CD4-positive, alpha-beta T cell treated with Interleukin-21 for 1 hour (primary cell): ENCODE results near the gene RPS16.
A peak's percentile ranks its signal among the peaks of the same experiment; 100 is the strongest.

Source experiments
- DNase-seq: peaks from one replicate; pipeline ENCODE4 v3.0.0-alpha.2; 2020

The RPS16 gene

DNA sequence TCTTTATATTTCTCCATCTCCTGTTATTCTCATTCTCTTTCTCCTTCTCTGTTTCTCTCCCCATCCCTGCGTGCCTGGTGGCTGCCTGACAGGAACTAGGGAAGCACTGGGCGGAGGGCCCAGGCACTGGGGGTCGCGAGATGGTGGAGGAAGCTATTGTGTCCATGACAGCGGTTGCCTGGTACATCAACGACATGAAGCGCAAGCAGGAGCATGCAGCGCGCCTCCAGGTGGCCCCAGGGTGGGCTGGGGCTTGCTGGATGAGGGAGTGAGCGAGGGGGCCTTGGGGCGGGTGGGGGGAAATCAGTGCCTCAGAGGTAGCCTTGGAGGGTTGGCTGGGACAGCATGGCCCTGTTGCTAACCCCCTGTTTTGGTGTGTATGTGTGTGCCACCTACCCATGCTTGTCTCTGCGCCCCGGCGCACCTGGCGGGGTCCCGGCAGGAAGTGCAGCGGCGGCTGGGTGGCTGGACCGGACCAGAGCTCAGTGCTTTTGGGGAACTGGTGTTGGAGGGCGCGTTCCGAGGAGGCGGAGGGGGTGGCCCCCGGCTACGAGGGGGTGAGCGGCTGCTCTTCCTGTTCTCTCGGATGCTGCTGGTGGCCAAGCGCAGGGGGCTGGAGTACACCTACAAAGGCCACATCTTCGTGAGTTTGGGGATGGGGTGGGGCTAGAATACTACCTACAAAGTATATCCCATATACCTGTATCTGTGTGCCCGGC, 18.1 kb downstream of the RPS16 start:
- DNase-seq = no peak

- no peak for DNase-seq
Observed at GRCh38 chr19:39416152-39417120, 19.3 kb downstream of the RPS16 start.

DNA sequence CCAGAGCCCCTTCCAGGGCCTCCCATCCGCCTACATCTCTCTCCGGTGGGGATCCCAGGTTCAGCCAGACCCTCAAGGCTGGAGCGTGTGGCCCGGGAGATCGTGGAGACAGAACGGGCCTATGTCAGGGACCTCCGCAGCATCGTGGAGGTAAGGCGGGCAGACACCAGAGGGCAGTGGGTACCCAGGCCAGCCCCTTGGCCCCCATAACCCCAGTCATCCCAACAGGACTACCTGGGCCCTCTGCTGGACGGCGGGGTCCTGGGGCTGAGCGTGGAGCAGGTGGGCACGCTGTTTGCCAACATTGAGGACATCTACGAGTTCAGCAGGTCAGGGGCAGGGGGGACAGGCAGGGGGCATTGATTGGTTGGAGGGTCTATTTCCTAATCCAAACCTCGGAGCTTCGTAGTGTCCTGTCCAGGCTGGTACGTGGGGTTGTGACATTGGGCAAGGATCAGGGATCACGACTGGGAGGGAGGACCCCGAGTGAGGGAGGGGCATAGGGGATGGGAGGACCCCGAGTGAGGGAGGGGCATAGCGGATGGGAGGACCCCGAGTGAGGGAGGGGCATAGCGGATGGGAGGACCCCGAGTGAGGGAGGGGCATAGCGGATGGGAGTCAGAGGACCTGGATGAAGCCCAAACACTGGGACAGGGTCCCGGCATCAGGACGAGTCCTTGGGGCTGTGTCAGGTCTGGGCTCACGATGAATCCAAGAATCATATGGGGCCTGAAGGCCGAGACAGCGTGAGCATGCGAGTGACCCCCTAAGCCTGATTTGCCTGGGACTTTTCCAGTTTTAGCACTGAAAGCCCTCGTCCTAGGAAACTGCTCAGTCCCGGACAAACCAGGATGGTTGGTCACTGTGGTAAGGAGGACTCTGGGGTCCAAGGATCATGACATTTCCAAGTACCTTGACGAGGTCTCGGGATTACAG, 20.4 kb downstream of the RPS16 start:
- no peak for DNase-seq

GRCh38 chr19:39413911-39414608, 21.7 kb downstream of the RPS16 start:
- DNase-seq = peak; percentile 43

- peak; percentile 56 for DNase-seq
Observed at GRCh38 chr19:39413272-39413910, 22.4 kb downstream of the RPS16 start.

DNA sequence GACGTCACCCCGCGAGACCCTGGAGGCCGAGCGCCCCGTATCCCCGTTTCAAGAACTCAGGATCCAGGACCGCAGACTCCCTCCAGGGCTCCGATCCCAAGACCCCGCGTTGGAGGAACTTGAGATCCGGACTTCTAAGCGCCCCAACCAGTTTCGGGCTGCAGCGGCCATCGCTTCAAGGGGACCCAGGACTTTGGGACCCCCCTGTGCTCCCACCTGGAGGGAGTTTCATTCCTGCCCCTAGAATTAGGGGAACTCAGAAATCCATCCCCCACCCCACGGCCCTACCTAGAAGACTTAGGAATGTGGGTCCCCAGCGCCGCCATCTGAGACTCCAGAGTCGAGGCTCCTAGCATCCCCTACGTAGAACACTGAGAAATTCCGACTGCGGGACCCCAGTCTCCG, 22.9 kb downstream of the RPS16 start:
- DNase-seq = no peak

- DNase-seq = peak; percentile 99
Observed at GRCh38 chr19:39412100-39412866, 23.5 kb downstream of the RPS16 start, which contains the start of gene PLEKHG2. Gene PLEKHG2, plus strand, starts transcription at chr19:39412669. Its CDS starts 1,418 bp downstream, at chr19:39414087.

DNA sequence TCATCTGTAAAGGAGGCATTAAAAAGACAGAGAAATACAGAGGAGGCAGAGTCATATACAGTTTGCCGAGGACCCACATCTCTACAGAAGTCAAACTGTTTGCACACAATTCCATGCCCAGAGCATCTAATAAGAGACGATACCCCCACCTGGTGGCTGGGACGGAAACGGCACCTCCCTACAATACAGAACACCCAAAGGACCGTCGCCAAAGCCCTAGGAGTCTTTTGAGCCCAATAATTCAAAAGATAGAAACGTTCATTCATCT, 24.0 kb downstream of the RPS16 start:
- DNase-seq = peak; percentile 94

GRCh38 chr19:39411081-39411831, 24.5 kb downstream of the RPS16 start:
- DNase-seq = peak; percentile 82

- no peak for DNase-seq
Observed at GRCh38 chr19:39410831-39411080, 25.0 kb downstream of the RPS16 start.

DNA sequence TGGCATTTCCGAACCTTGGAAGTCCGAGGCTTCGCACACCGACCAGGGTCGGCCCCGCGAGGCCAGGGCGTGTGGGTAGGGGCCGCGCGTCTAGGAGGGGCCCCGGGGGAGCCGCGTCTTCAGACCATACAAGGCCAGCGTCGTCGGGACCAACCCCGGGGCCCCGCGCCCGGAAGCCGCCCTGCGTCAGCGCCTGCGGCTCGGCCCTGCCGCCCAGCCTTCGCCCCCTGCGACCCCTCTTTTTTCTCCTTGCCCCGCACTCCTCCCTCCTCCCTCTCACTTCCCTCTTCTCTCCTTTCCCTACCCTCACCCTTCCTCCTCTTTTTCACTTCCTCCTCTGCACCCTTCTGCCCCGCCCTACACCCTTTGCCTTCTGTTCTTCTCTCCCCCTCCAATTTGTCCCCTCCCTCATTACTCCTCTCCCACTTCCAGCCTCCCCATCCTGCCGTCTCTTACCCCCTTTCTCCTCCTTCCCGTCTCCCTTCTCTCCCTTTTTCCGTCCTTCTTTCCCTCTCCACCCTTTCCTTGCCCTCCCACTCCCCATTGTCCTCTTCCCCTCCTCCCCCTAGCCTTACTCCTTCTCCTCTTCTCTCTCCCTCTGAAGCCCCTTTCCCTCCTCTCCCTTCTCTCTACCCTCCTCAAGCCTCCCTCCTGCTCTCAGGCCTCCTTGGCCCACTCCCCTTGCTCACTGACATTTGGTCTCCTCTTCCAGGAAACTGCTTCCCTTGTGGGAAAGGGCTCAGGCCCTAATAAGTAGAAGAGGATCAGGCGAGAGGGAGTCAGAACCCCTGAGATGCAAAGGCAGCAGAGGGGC, 25.5 kb downstream of the RPS16 start:
- peak; percentile 74 for DNase-seq

- peak; percentile 96 for DNase-seq
Observed at GRCh38 chr19:39409208-39410016, 26.3 kb downstream of the RPS16 start.

DNA sequence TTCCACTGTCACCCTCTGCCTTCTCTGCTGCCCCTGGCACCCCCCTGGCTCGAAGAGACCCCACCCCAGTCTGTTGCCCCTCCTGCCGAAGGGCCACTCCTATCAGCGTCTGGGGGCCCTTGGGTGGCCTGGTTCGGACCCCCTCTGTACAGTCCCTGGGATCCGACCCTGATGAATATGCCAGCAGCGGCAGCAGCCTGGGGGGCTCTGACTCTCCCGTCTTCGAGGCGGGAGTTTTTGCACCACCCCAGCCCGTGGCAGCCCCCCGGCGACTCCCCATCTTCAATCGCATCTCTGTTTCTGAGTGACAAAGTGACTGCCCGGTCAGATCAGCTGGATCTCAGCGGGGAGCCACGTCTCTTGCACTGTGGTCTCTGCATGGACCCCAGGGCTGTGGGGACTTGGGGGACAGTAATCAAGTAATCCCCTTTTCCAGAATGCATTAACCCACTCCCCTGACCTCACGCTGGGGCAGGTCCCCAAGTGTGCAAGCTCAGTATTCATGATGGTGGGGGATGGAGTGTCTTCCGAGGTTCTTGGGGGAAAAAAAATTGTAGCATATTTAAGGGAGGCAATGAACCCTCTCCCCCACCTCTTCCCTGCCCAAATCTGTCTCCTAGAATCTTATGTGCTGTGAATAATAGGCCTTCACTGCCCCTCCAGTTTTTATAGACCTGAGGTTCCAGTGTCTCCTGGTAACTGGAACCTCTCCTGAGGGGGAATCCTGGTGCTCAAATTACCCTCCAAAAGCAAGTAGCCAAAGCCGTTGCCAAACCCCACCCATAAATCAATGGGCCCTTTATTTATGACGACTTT, 27.1 kb downstream of the RPS16 start:
- DNase-seq = peak; percentile 81

DNA sequence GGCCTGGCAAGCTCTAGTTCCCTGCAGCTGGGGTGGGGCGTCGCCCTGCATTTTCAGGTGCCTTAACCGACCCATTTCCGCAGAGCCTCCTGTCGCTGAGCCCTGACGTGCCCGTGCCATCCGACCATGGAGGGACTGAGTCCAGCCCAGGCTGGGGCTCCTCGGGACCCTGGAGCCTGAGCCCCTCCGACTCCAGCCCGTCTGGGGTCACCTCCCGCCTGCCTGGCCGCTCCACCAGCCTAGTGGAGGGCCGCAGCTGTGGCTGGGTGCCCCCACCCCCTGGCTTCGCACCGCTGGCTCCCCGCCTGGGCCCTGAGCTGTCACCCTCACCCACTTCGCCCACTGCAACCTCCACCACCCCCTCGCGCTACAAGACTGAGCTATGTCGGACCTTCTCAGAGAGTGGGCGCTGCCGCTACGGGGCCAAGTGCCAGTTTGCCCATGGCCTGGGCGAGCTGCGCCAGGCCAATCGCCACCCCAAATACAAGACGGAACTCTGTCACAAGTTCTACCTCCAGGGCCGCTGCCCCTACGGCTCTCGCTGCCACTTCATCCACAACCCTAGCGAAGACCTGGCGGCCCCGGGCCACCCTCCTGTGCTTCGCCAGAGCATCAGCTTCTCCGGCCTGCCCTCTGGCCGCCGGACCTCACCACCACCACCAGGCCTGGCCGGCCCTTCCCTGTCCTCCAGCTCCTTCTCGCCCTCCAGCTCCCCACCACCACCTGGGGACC, 27.9 kb downstream of the RPS16 start:
- no peak for DNase-seq

GRCh38 chr19:39407410-39407659, 28.4 kb downstream of the RPS16 start:
- peak; percentile 80 for DNase-seq

DNA sequence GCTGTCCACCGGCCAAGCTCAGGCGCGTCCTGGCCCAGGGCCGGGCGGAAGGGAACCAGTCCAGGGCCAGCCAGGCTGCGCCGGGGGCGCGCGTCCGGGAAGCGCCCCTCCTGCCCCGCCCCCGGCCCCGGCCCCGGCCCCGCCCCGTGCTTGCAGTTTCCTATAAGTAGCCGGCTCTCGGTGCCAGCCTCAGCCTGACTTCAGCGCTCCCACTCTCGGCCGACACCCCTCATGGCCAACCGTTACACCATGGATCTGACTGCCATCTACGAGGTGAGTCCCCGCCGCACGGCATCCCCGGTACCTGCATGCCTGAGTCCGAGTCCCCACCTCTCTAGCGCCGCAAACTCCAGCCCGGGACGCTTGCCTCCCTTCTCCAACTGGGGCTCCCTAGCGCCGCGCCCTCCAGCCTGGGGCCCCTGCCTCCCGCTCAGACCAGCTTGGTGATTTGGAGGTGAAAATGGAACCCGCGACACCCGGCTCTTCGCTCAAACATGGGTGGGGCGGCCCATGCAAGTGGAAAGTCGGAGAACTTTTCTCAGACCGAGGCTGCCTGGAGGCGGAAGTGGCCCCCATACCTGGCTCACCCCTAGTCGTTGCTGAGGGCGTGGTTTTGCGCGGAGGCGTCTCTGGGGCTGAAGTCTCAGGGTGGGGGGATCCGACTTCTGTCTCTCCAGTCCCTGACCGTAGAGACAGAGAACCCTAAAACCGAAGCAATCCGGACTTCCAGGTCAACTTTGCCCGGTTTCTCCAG, 28.9 kb downstream of the RPS16 start, which contains the start of gene ZFP36:
ZFP36 (plus strand) TSS at position 192 of the 754 bp plus-strand sequence; CDS start at position 250, 58 bp downstream.
- DNase-seq = peak; percentile 96
